ENCODE data around the gene CDK6.

Gene CDK6

GRCh38 chr7:92826258-92826938 lies 10.0 kb downstream of the CDK6 start:
- DNase-seq (ENCODE audit: low spot score): no peak

GRCh38 chr7:92824901-92825480 lies 11.4 kb downstream of the CDK6 start:
- DNase-seq (ENCODE audit: low spot score): no peak

- no peak for DNase-seq (ENCODE audit: low spot score)
Measured at GRCh38 chr7:92824450-92824849, 11.9 kb downstream of the CDK6 start.

- DNase-seq (ENCODE audit: low spot score): no peak
Measured at GRCh38 chr7:92823042-92823441, 13.3 kb downstream of the CDK6 start.

GRCh38 chr7:92820191-92820590 lies 16.2 kb downstream of the CDK6 start:
- no peak for DNase-seq (ENCODE audit: low spot score)

GRCh38 chr7:92817398-92817797 lies 19.0 kb downstream of the CDK6 start:
- DNase-seq (ENCODE audit: low spot score): no peak

GRCh38 chr7:92815412-92815811 lies 21.0 kb downstream of the CDK6 start:
- DNase-seq (ENCODE audit: low spot score): no peak

GRCh38 chr7:92813390-92814024 lies 22.9 kb downstream of the CDK6 start:
- DNase-seq (ENCODE audit: low spot score): no peak

- DNase-seq (ENCODE audit: low spot score): no peak
Measured at GRCh38 chr7:92811158-92811557, 25.2 kb downstream of the CDK6 start.

- DNase-seq (ENCODE audit: low spot score): peak; percentile 95
Measured at GRCh38 chr7:92809760-92810573, 26.4 kb downstream of the CDK6 start.

GRCh38 chr7:92809397-92809759 lies 27.0 kb downstream of the CDK6 start:
- DNase-seq (ENCODE audit: low spot score): peak; percentile 16

- no peak for DNase-seq (ENCODE audit: low spot score)
Measured at GRCh38 chr7:92808635-92809034, 27.7 kb downstream of the CDK6 start.

- DNase-seq (ENCODE audit: low spot score): no peak
Measured at GRCh38 chr7:92808006-92808405, 28.4 kb downstream of the CDK6 start.

- no peak for DNase-seq (ENCODE audit: low spot score)
Measured at GRCh38 chr7:92806496-92806895, 29.9 kb downstream of the CDK6 start.

- DNase-seq (ENCODE audit: low spot score): no peak
Measured at GRCh38 chr7:92802406-92802805, 34.0 kb downstream of the CDK6 start.

GRCh38 chr7:92799446-92800211 lies 36.7 kb downstream of the CDK6 start:
- DNase-seq (ENCODE audit: low spot score): no peak

GRCh38 chr7:92798517-92799249 lies 37.7 kb downstream of the CDK6 start:
- no peak for DNase-seq (ENCODE audit: low spot score)

- peak; percentile 63 for DNase-seq (ENCODE audit: low spot score)
Measured at GRCh38 chr7:92797693-92798092, 38.7 kb downstream of the CDK6 start.

GRCh38 chr7:92797284-92797683 lies 39.1 kb downstream of the CDK6 start:
- DNase-seq (ENCODE audit: low spot score): no peak

GRCh38 chr7:92794831-92795230 lies 41.5 kb downstream of the CDK6 start:
- DNase-seq (ENCODE audit: low spot score): no peak

- DNase-seq (ENCODE audit: low spot score): no peak
Measured at GRCh38 chr7:92794391-92794790, 42.0 kb downstream of the CDK6 start.
